GM12872 (cell line): ENCODE measurements around the gene NEIL1.

ENCODE experiments used
- TF ChIP-seq, protein P1 (sequence below): IDR thresholded peaks from 3 replicates; pipeline ENCODE4 v1.5.1; 2011; ENCODE audit warnings: low read depth, mild to moderate bottlenecking, low read length, moderate library complexity; ENCODE audit not compliant: insufficient read depth

The NEIL1 gene

DNA sequence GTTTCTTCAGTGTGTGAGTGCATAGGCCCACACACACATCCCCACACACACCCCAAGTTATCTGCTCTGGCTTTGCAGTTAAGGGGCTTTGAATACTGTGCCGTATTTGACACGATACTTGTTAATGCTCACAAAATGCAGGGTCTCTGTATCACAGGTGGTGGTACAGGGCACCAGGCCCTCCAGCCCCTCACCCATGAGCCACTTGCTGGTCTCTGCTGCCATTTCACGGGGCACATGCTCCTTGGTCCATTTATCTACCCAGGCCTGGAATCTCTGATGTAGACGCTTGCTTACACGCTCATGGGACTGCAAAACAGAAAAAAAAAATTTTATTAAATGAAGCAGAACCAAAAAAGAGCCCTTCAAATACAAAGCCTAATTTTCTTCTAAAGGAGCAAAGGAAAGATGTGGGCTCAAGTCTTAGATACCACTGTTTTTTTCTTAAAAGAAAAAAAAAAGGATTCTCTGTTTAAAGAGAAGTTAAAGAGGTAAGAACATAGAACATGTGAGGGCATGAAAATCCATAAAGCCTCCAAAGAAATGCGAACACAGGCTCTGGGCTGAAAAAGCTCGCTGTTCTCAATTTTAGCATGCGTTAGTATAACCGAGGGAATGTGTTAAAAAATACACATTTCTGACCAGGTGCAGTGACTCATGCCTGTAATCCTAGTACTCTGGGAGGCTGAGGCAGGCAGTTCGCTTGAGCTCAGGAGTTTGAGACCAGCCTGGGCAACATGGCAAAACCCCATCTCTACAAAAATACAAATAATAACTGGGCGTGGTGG is 25.3 kb downstream of the NEIL1 start:
- TF ChIP-seq, protein P1, sequence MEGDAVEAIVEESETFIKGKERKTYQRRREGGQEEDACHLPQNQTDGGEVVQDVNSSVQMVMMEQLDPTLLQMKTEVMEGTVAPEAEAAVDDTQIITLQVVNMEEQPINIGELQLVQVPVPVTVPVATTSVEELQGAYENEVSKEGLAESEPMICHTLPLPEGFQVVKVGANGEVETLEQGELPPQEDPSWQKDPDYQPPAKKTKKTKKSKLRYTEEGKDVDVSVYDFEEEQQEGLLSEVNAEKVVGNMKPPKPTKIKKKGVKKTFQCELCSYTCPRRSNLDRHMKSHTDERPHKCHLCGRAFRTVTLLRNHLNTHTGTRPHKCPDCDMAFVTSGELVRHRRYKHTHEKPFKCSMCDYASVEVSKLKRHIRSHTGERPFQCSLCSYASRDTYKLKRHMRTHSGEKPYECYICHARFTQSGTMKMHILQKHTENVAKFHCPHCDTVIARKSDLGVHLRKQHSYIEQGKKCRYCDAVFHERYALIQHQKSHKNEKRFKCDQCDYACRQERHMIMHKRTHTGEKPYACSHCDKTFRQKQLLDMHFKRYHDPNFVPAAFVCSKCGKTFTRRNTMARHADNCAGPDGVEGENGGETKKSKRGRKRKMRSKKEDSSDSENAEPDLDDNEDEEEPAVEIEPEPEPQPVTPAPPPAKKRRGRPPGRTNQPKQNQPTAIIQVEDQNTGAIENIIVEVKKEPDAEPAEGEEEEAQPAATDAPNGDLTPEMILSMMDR, result no peak

DNA sequence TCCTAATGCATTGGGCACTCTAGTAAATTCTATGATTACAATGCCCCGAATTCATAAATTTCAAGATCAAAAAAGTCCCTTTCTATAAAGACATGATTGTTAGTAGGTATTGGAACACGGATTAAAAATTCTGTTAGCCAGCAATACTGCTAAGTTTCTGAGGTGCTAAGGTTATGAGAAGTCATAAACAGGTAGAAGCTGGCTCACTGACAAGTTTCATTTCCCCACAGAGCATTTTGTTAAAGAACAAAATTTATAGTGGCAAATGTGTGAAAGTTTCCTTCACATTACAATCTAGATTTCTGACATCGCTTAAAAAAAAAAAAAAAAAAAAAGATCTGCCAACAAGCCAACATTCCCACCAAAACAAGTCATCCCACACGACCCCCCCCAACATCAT is 33.9 kb downstream of the NEIL1 start:
- TF ChIP-seq, protein P1, result no peak

DNA sequence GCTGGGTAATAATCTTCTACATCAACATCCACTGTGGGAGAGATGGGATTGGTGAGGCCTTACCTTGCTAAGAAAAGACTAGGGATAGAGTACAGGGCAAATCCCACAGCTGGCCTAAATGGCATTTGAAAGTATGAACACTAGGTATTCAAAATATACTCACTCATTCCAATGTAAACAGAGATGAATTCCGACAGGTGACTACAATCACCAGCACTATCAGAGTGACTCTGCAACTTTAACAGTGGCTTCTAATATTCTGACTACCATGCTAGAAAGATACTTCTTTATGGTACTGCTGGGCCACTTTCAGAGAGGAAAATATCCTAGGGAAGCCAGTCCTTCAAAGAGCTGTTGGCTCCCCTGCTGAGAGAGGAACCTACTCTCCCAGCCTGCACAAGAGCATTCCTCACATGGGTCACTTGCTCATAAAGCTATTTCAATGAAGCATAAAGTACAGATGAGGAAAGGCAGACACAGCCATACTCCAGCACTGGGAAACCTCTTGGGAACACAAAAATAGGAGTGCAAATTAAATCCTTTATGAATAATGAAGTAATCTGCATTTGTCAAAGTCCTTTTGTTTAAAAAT is 43.0 kb downstream of the NEIL1 start:
- TF ChIP-seq, protein P1, result no peak

- TF ChIP-seq, protein P1, result no peak
These were observed 50.7 kb downstream of the NEIL1 start for GRCh38 chr15:75397494-75397893.

GRCh38 chr15:75403892-75404291 is 57.1 kb downstream of the NEIL1 start:
- TF ChIP-seq, protein P1, result no peak
